Keratinocyte (primary cell): Measurements from ENCODE around the gene MCEMP1. TPM values are rescaled to one million over a fixed set of nuclear protein-coding genes. Genes with fewer than 3 reads are reported as not detected.

ENCODE experiments used
- DNase-seq: peaks from one replicate; pipeline ENCODE4 v3.0.0-alpha.2; 2011; ENCODE audit warnings: low read depth, missing footprints, low spot score
- FAIRE-seq: peaks from 2 replicates; lab custom pipeline; 2011; peaks lifted over from hg19 to GRCh38; lab: Jason Lieb, UNC
- H2AFZ ChIP-seq: 2 replicates; pipeline ENCODE4 v1.6.0; 2012; ENCODE audit warnings: low read length, control low read depth, inconsistent platforms; ENCODE audit not compliant: control insufficient read depth
- H3K27ac ChIP-seq: 2 replicates; pipeline ENCODE4 v1.5.1; 2011; ENCODE audit warnings: low read length; ENCODE audit not compliant: control insufficient read depth, insufficient read depth
- H3K27me3 ChIP-seq: 3 replicates; pipeline ENCODE4 v1.6.0; 2011; ENCODE audit warnings: low read length; ENCODE audit not compliant: control insufficient read depth, insufficient read depth; ENCODE audit errors: extremely low read depth
- H3K36me3 ChIP-seq, 2 experiments: 2 replicates in 1 of 2; 3 replicates in 1 of 2; pipeline ENCODE4 v1.5.1; 2011; ENCODE audit warnings: low read length in 2 of 2, mild to moderate bottlenecking in 1 of 2; ENCODE audit not compliant: control insufficient read depth in 2 of 2, insufficient read depth in 2 of 2; ENCODE audit errors: extremely low read depth in 1 of 2
- H3K4me1 ChIP-seq: 3 replicates; pipeline ENCODE4 v1.5.1; 2011; ENCODE audit warnings: low read length; ENCODE audit not compliant: control insufficient read depth, insufficient read depth; ENCODE audit errors: extremely low read depth
- H3K4me2 ChIP-seq: 3 replicates; pipeline ENCODE4 v1.6.0; 2011; ENCODE audit warnings: low read depth, low read length; ENCODE audit not compliant: control insufficient read depth, insufficient read depth; ENCODE audit errors: extremely low read depth
- H3K4me3 ChIP-seq, 3 experiments: fragments of 200-600 bp in 1 of 3; sonication (generic) in 1 of 3; 2 replicates in 2 of 3; 3 replicates in 1 of 3; pipeline ENCODE4 v1.5.1; 2011 to 2016; ENCODE audit warnings: low read length in 3 of 3, mild to moderate bottlenecking in 3 of 3, control low read depth in 2 of 3, inconsistent platforms in 1 of 3, low read depth in 1 of 3, mixed read lengths in 1 of 3, mixed run types in 1 of 3, moderate library complexity in 1 of 3; ENCODE audit not compliant: control insufficient read depth in 2 of 3, insufficient read depth in 2 of 3; ENCODE audit errors: extremely low read depth in 1 of 3
- H3K79me2 ChIP-seq: 2 replicates; pipeline ENCODE4 v1.6.0; 2012; ENCODE audit warnings: low read length; ENCODE audit not compliant: control insufficient read depth, insufficient read depth
- H3K9ac ChIP-seq: 3 replicates; pipeline ENCODE4 v1.6.0; 2011; ENCODE audit warnings: low read length; ENCODE audit not compliant: control insufficient read depth, insufficient read depth; ENCODE audit errors: extremely low read depth
- H3K9me1 ChIP-seq: 3 replicates; pipeline ENCODE4 v1.6.0; 2011; ENCODE audit warnings: low read length; ENCODE audit not compliant: control insufficient read depth, insufficient read depth; ENCODE audit errors: extremely low read depth
- H3K9me3 ChIP-seq: 2 replicates; pipeline ENCODE4 v1.5.1; 2012; ENCODE audit warnings: low read depth, low read length; ENCODE audit not compliant: control insufficient read depth
- H4K20me1 ChIP-seq: 3 replicates; pipeline ENCODE4 v1.6.0; 2011; ENCODE audit warnings: low read length; ENCODE audit not compliant: control insufficient read depth, insufficient read depth; ENCODE audit errors: extremely low read depth
- CTCF ChIP-seq, 3 experiments: IDR thresholded peaks in 1 of 3; conservative IDR thresholded peaks in 1 of 3; optimal IDR thresholded peaks in 1 of 3; 2 replicates in 2 of 3; 3 replicates in 1 of 3; pipeline versions ENCODE3 to v1.5.1; 2011; ENCODE audit warnings: low read length in 3 of 3, mild to moderate bottlenecking in 3 of 3, moderate library complexity in 2 of 3, control low read depth in 1 of 3, inconsistent platforms in 1 of 3; ENCODE audit not compliant: insufficient read depth in 2 of 3; ENCODE audit errors: extremely low read depth in 1 of 3
- EZH2 ChIP-seq: IDR thresholded peaks from one replicate; pipeline ENCODE4 v1.6.1; 2012; ENCODE audit warnings: inconsistent platforms, mild to moderate bottlenecking, low read length, moderate library complexity
- dilution Hi-C: fragments of 300-500 bp; cut with MboI; formaldehyde crosslinking; loops from one replicate; pipeline ENCODE4 v1.7.0; 2020; ENCODE audit warnings: low sequenced_read_pairs; ENCODE audit not compliant: extremely low pct_ligation_motif_present
- polyA plus RNA-seq, 5 experiments: library from polyadenylated mRNA; depleted of rRNA in 3 of 5; stranded (reverse) in 3 of 5; stranded (forward) in 1 of 5; unstranded in 1 of 5; fragments of >200 nt; gene quantifications; 1 replicate in 1 of 5; 2 replicates in 3 of 5; 3 replicates in 1 of 5; pipeline versions ENCODE4 v1.2.1 to v1.2.3, GENCODE V29; 2011 to 2012; ENCODE audit warnings: missing spikeins in 2 of 5, low read depth in 1 of 5, low replicate concordance in 1 of 5

Gene MCEMP1
- polyA plus RNA-seq, 1 donor (not counting 4 experiments of a cell fraction or from before 2014, with no cell fraction given) = not detected

GRCh38 chr19:7699003-7699402, 22.1 kb downstream of the MCEMP1 start:
- Histone ChIP-seq H3K27me3 (peaks cover 21% of the 10 kb centered on the region), H3K9me1 (no peaks in the 10 kb centered on the region), H4K20me1 (no peaks in the 10 kb centered on the region), H3K4me3 (no peak overlapping the region), H2AFZ (no peak overlapping the region), H3K4me2 (no peak overlapping the region), H3K9me3 (no peaks in the 10 kb centered on the region), H3K9ac (no peak overlapping the region), H3K4me1 (no peaks in the 10 kb centered on the region), H3K79me2 (no peaks in the 10 kb centered on the region), H3K36me3 (no peaks in the 10 kb centered on the region), H3K27ac (no peak overlapping the region)
- FAIRE-seq (no peak), DNase-seq (no peak)
- dilution Hi-C loops = no loop called here
- TF ChIP-seq CTCF (optimal IDR thresholded peaks at IDR 0.05 in 1 of 3, IDR thresholded peaks at IDR 0.05 in 1 of 3, conservative IDR thresholded peaks at IDR 0.05 in 1 of 3; ENCODE audit: extremely low read depth in 1 of 3, insufficient read depth in 2 of 3, low read length in 3 of 3) (no peak), EZH2 (peak; percentile 51)

GRCh38 chr19:7699417-7700401, 22.8 kb downstream of the MCEMP1 start:
- no peaks in the 10 kb centered on the region for H3K9me3 ChIP-seq
- DNase-seq = no peak
- H3K4me1 ChIP-seq = no peaks in the 10 kb centered on the region
- H3K36me3 ChIP-seq = no peaks in the 10 kb centered on the region
- no peak overlapping the region for H3K4me2 ChIP-seq
- dilution Hi-C loops = no loop called here
- no peak for FAIRE-seq
- peaks cover 21% of the 10 kb centered on the region for H3K27me3 ChIP-seq
- no peaks in the 10 kb centered on the region for H3K9me1 ChIP-seq
- TF ChIP-seq EZH2 (no peak), CTCF (optimal IDR thresholded peaks at IDR 0.05 in 1 of 3, IDR thresholded peaks at IDR 0.05 in 1 of 3, conservative IDR thresholded peaks at IDR 0.05 in 1 of 3; ENCODE audit: extremely low read depth in 1 of 3, insufficient read depth in 2 of 3, low read length in 3 of 3) (no peak)
- no peak overlapping the region for H3K9ac ChIP-seq
- H4K20me1 ChIP-seq = no peaks in the 10 kb centered on the region
- H2AFZ ChIP-seq = no peak overlapping the region
- H3K79me2 ChIP-seq = no peaks in the 10 kb centered on the region
- H3K27ac ChIP-seq = no peak overlapping the region
- H3K4me3 ChIP-seq = no peak overlapping the region
